Panc1 (cell line): Measurements from ENCODE around the gene RXRG. TPM values are rescaled to one million over a fixed set of nuclear protein-coding genes. Genes with fewer than 3 reads are reported as not detected.

Source experiments
- ATAC-seq: fragments of 200-7000 bp; cut with Tn5 transposase; 2 replicates; pipeline ENCODE4 v1.9.1; 2020; ENCODE audit warnings: mild to moderate bottlenecking, moderate library complexity
- BruUV-seq: library from RNA; stranded (reverse); fragments of 400-500 nt; replicated peaks from 2 replicates; lab custom pipeline; 2021; lab: Mats Ljungman, UMichigan
- CTCF ChIA-PET: fragments of 300-600 bp; sonication (Branson Sonifier 250); formaldehyde crosslinking; loops from one replicate; lab custom pipeline; 2022; ENCODE audit warnings: antibody characterized with exemption; lab: Charles Lee
- POLR2A ChIA-PET: fragments of 300-600 bp; sonication (Branson Sonifier 250); formaldehyde crosslinking; loops from one replicate; lab custom pipeline; 2022; ENCODE audit warnings: antibody characterized with exemption; lab: Charles Lee
- DNase-seq: peaks from one replicate; pipeline ENCODE4 v3.0.0-alpha.2; 2010; ENCODE audit warnings: low read depth, low spot score
- H3K27ac ChIP-seq: 2 replicates; pipeline ENCODE4 v1.5.1; 2011; ENCODE audit warnings: mild to moderate bottlenecking, low read length, inconsistent platforms
- H3K27me3 ChIP-seq: fragments of 200-500 bp; sonication (Bioruptor generic); 2 replicates; pipeline ENCODE4 v1.6.0; 2014; ENCODE audit warnings: low read length, inconsistent platforms; ENCODE audit not compliant: control insufficient read depth, insufficient read depth
- H3K36me3 ChIP-seq: fragments of 200-500 bp; sonication (Bioruptor generic); 2 replicates; pipeline ENCODE4 v1.5.1; 2014; ENCODE audit warnings: inconsistent platforms, mild to moderate bottlenecking, low read length, moderate library complexity; ENCODE audit not compliant: control insufficient read depth, insufficient read depth
- H3K4me1 ChIP-seq: 2 replicates; pipeline ENCODE4 v1.5.1; 2011; ENCODE audit warnings: inconsistent platforms, mild to moderate bottlenecking, low read length, moderate library complexity; ENCODE audit not compliant: control insufficient read depth, insufficient read depth
- H3K4me3 ChIP-seq, 2 experiments: 2 replicates each; pipeline ENCODE4 v1.5.1; 2011 to 2012; ENCODE audit warnings: low read depth in 2 of 2, low read length in 2 of 2, mild to moderate bottlenecking in 2 of 2, inconsistent platforms in 1 of 2, moderate library complexity in 1 of 2
- H3K9me3 ChIP-seq: fragments of 200-500 bp; sonication (Bioruptor generic); 2 replicates; pipeline ENCODE4 v1.5.1; 2014; ENCODE audit warnings: low read depth, mild to moderate bottlenecking, inconsistent platforms, low read length, moderate library complexity; ENCODE audit not compliant: control insufficient read depth, insufficient read depth
- CTCF ChIP-seq: fragments of 450-650 bp; IDR thresholded peaks from 2 replicates; pipeline ENCODE4 v1.5.1; 2017; ENCODE audit warnings: mild to moderate bottlenecking
- POLR2AphosphoS5 ChIP-seq: IDR thresholded peaks from 2 replicates; pipeline ENCODE4 v1.6.1; 2012; ENCODE audit warnings: mild to moderate bottlenecking, low read depth, low read length, moderate library complexity
- REST ChIP-seq, 2 experiments: IDR thresholded peaks; 2 replicates each; pipeline ENCODE4 v1.6.1; 2011 to 2012; ENCODE audit warnings: low read depth in 2 of 2, control low read depth in 1 of 2, low read length in 1 of 2, mild to moderate bottlenecking in 1 of 2, moderate library complexity in 1 of 2; ENCODE audit not compliant: insufficient read depth in 1 of 2
- SIN3A ChIP-seq: IDR thresholded peaks from 2 replicates; pipeline ENCODE4 v1.6.1; 2012; ENCODE audit warnings: low read depth, mild to moderate bottlenecking, low read length, moderate library complexity, borderline replicate concordance; ENCODE audit not compliant: insufficient read depth
- TCF7L2 ChIP-seq: IDR thresholded peaks from 2 replicates; pipeline ENCODE4 v1.6.1; 2011; ENCODE audit warnings: mild to moderate bottlenecking, low read depth, low read length, inconsistent platforms
- in situ Hi-C: cut with HindIII; loops from 2 replicates; pipeline ENCODE4 v1.10.0; 2016; ENCODE audit warnings: low sequenced_read_pairs, low pct_unique_long_range_greater_than_20kb
- intact Hi-C: fragments of 100-400 bp; cut with micrococcal nuclease; formaldehyde crosslinking; loops from one replicate; pipeline ENCODE4 v1.10.0; 2022; ENCODE audit not compliant: unreplicated experiment
- total RNA-seq: library from RNA; stranded (reverse); gene quantifications from one replicate; pipeline ENCODE4 v1.2.1, GENCODE V29; 2021; ENCODE audit not compliant: unreplicated experiment

RXRG gene
- total RNA-seq, 1 experiment from 2014 or later: not detected

- Histone ChIP-seq H3K4me3 (no peak overlapping the region), H3K4me1 (peaks cover 4% of the 10 kb centered on the region; the same call in 1 of the 2 replicates), H3K27me3 (peaks cover 8% of the 10 kb centered on the region; the same call in 1 of the 2 replicates), H3K36me3 (no peaks in the 10 kb centered on the region), H3K27ac (no peak overlapping the region), H3K9me3 (no peaks in the 10 kb centered on the region)
- POLR2A ChIA-PET: no interaction called here
- CTCF ChIA-PET: interaction anchor here (1.2 to 1.5 kb wide), 2 partner anchors 15 to 199 kb away, joined by 4 to 5 read pairs; no protein-coding TSS in a partner anchor
- ATAC-seq (peak; percentile 95), DNase-seq (no peak)
- intact Hi-C loops (loop anchor here (1.0 kb wide), 1 partner anchor 200 kb away; no protein-coding TSS in a partner anchor), in situ Hi-C loops (no loop called here)
- no TSS peak for BruUV-seq
- no peak for TF ChIP-seq POLR2AphosphoS5
- no peak for TF ChIP-seq SIN3A
- peak; percentile 95 for TF ChIP-seq CTCF
- TF ChIP-seq TCF7L2: no peak
Measured at GRCh38 chr1:165392634-165393571, 52.0 kb downstream of the RXRG start.

GRCh38 chr1:165389609-165390008 is 55.3 kb downstream of the RXRG start:
- Histone ChIP-seq H3K9me3 (no peaks in the 10 kb centered on the region), H3K27ac (no peak overlapping the region), H3K4me3 (no peak overlapping the region), H3K27me3 (peaks cover 12% of the 10 kb centered on the region), H3K4me1 (peaks cover 4% of the 10 kb centered on the region; the same call in 1 of the 2 replicates), H3K36me3 (no peaks in the 10 kb centered on the region)
- ATAC-seq (no peak), DNase-seq (no peak)
- in situ Hi-C loops (no loop called here), intact Hi-C loops (no loop called here)
- no TSS peak for BruUV-seq
- ChIA-PET CTCF (no interaction called here), POLR2A (no interaction called here)
- TF ChIP-seq POLR2AphosphoS5: no peak
- no peak for TF ChIP-seq REST (IDR thresholded peaks at IDR 0.05; ENCODE audit: insufficient read depth in 1 of 2, low read depth in 2 of 2, low read length in 1 of 2)
- no peak for TF ChIP-seq CTCF
- TF ChIP-seq SIN3A: no peak
- TF ChIP-seq TCF7L2: no peak
